DOHH2 (cell line): ENCODE data around the gene ADCK1.

Experiments
- CTCF ChIP-seq: fragments of 200-600 bp; sonication (generic); IDR thresholded peaks from one replicate; pipeline ENCODE4 v1.5.1; 2014; ENCODE audit warnings: antibody characterized with exemption, mild to moderate bottlenecking, low read depth, low read length; ENCODE audit not compliant: poor library complexity, severe bottlenecking
- EZH2phosphoT487 ChIP-seq: fragments of 200-600 bp; sonication (generic); IDR thresholded peaks from 2 replicates; pipeline ENCODE4 v1.6.1; 2017; ENCODE audit warnings: borderline replicate concordance, mild to moderate bottlenecking, antibody characterized with exemption, low read length, moderate library complexity, mixed read lengths

- TF ChIP-seq CTCF (no peak), EZH2phosphoT487 (no peak)
Observed at GRCh38 chr14:77837926-77838325, 38.0 kb downstream of the ADCK1 start.
